Thyroid gland (tissue), 4 donors: ENCODE results near the gene OIT3.

ENCODE experiments used
- POLR2A ChIP-seq, 2 donors: fragments of 450-650 bp; IDR thresholded peaks; one replicate each; pipeline ENCODE4 v1.6.1; 2017; ENCODE audit warnings: antibody characterized with exemption in 2 of 2, mild to moderate bottlenecking in 2 of 2, moderate library complexity in 1 of 2
- TF ChIP-seq, protein P1 (sequence below), 6 experiments: fragments of 200-600 bp in 3 of 6; fragments of 450-650 bp in 3 of 6; sonication (generic) in 3 of 6; IDR thresholded peaks; one replicate each; pipeline ENCODE4 v1.5.1; 2016 to 2019; ENCODE audit warnings: antibody characterized with exemption in 6 of 6, mild to moderate bottlenecking in 2 of 6, inconsistent platforms in 1 of 6, moderate library complexity in 1 of 6

DNA sequence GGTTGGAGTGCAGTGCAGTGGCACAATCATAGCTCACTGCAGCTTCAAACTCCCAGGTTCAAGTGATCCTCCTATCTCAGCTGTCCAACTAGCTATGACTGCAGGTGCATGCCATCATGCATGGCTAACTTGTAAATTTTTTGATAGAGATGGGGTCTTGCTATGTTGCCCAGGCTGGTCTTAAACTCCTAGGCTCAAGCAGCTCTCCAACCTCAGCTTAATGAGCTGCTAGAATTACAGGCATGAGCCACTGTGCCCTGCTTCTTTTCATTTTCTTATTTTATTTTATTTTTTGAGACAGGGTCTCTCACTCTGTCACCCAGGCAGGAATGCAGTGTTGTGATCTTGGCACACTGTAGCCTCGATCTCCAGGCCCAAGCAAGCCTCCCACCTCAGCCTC is 53.4 kb downstream of the OIT3 start:
- TF ChIP-seq, protein P1, sequence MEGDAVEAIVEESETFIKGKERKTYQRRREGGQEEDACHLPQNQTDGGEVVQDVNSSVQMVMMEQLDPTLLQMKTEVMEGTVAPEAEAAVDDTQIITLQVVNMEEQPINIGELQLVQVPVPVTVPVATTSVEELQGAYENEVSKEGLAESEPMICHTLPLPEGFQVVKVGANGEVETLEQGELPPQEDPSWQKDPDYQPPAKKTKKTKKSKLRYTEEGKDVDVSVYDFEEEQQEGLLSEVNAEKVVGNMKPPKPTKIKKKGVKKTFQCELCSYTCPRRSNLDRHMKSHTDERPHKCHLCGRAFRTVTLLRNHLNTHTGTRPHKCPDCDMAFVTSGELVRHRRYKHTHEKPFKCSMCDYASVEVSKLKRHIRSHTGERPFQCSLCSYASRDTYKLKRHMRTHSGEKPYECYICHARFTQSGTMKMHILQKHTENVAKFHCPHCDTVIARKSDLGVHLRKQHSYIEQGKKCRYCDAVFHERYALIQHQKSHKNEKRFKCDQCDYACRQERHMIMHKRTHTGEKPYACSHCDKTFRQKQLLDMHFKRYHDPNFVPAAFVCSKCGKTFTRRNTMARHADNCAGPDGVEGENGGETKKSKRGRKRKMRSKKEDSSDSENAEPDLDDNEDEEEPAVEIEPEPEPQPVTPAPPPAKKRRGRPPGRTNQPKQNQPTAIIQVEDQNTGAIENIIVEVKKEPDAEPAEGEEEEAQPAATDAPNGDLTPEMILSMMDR (IDR thresholded peaks at IDR 0.05) = no peak
- no peak for TF ChIP-seq POLR2A (IDR thresholded peaks at IDR 0.05)
